ENCODE results near the gene SLC25A36. TPM values are rescaled to one million over a fixed set of nuclear protein-coding genes. Genes with fewer than 3 reads are reported as not detected.

Gene SLC25A36
- total and polyA plus RNA-seq, 2 donors (not counting 3 experiments of a cell fraction or from before 2014, with no cell fraction given) = 17.7 to 38.8 TPM

DNA sequence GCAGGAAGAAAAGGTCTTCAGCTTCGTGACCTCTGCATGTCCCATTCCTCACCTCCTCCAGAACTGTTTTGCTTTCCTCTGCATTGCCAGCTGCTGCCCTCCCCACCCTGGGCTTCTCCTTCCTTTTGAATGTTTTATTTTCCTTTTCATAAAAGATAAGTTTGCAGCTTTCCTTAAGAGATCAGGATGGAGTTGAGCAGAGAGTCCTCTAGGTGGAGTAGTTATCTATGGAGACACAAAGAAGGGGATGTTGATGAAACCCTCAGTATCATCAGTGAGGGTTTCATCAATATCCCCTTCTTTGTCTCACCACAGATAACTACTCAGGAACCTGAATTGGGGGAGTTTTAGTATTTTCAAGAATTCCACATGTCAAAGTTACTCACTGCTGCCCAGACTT is 19.0 kb upstream of the SLC25A36 start:
- Histone ChIP-seq H3K4me2 (ENCODE audit: insufficient read depth, low read length) (no peak overlapping the region), H3K9ac (replicated peaks; ENCODE audit: extremely low read depth, insufficient read depth, low read length) (no peak overlapping the region), H3K9me1 (replicated peaks; ENCODE audit: control insufficient read depth, extremely low read depth, insufficient read depth, low read length) (no peaks in the 10 kb centered on the region), H3K27ac (ENCODE audit: insufficient read depth, low read depth, low read length) (no peak overlapping the region), H4K20me1 (replicated peaks; ENCODE audit: control insufficient read depth, extremely low read depth, insufficient read depth, low read length) (no peaks in the 10 kb centered on the region), H3K9me3 (replicated peaks; ENCODE audit: control insufficient read depth, insufficient read depth, low read length) (no peaks in the 10 kb centered on the region), H3K4me1 (ENCODE audit: control insufficient read depth, extremely low read depth, insufficient read depth, low read length) (no peaks in the 10 kb centered on the region), H3K36me3 (ENCODE audit: control insufficient read depth in 2 of 2, extremely low read depth in 1 of 2, insufficient read depth in 2 of 2, low read length in 2 of 2) (no peaks in the 10 kb centered on the region), H3K4me3 (replicated peaks in 1 of 3; ENCODE audit: insufficient read depth in 1 of 3, low read depth in 1 of 3, low read length in 3 of 3) (no peak overlapping the region), H3K79me2 (ENCODE audit: control insufficient read depth, insufficient read depth, low read length) (no peaks in the 10 kb centered on the region), H3K27me3 (ENCODE audit: control insufficient read depth in 2 of 2, insufficient read depth in 2 of 2, low read length in 2 of 2) (peaks cover 0 to 6% of the 10 kb centered on the region in 2 experiments), H2AFZ (ENCODE audit: low read depth, low read length) (no peak overlapping the region)
- TF ChIP-seq EZH2 (IDR thresholded peaks at IDR 0.05; ENCODE audit: borderline replicate concordance, low read depth, low read length, severe bottlenecking) (no peak), POLR2AphosphoS5 (IDR thresholded peaks at IDR 0.05; ENCODE audit: insufficient read depth, low read depth, low read length) (no peak)
- TF ChIP-seq, protein P1, sequence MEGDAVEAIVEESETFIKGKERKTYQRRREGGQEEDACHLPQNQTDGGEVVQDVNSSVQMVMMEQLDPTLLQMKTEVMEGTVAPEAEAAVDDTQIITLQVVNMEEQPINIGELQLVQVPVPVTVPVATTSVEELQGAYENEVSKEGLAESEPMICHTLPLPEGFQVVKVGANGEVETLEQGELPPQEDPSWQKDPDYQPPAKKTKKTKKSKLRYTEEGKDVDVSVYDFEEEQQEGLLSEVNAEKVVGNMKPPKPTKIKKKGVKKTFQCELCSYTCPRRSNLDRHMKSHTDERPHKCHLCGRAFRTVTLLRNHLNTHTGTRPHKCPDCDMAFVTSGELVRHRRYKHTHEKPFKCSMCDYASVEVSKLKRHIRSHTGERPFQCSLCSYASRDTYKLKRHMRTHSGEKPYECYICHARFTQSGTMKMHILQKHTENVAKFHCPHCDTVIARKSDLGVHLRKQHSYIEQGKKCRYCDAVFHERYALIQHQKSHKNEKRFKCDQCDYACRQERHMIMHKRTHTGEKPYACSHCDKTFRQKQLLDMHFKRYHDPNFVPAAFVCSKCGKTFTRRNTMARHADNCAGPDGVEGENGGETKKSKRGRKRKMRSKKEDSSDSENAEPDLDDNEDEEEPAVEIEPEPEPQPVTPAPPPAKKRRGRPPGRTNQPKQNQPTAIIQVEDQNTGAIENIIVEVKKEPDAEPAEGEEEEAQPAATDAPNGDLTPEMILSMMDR (IDR thresholded peaks at IDR 0.05; ENCODE audit: extremely low read depth in 1 of 2, insufficient read depth in 1 of 2, low read depth in 1 of 2, low read length in 2 of 2) = peak in 1 of 2 donors; percentile 24
- intact Hi-C loops (cut with micrococcal nuclease) = loop anchor here (2.0 kb wide), 1 partner anchor 184 kb away; no protein-coding TSS in a partner anchor
- BruUV-seq (replicated peaks) = no TSS peak
- dilution Hi-C loops (cut with MboI; ENCODE audit: extremely low pct_ligation_motif_present, low sequenced_read_pairs) = no loop called here
- FAIRE-seq (no peak), DNase-seq (ENCODE audit: low read depth, low spot score) (peak; percentile 11)
- ChIA-PET CTCF (interaction anchor here (0.6 to 2.3 kb wide), 10 partner anchors 11 to 270 kb away, joined by 3 to 20 read pairs (median 4); no protein-coding TSS in a partner anchor), POLR2A (no interaction called here)

DNA sequence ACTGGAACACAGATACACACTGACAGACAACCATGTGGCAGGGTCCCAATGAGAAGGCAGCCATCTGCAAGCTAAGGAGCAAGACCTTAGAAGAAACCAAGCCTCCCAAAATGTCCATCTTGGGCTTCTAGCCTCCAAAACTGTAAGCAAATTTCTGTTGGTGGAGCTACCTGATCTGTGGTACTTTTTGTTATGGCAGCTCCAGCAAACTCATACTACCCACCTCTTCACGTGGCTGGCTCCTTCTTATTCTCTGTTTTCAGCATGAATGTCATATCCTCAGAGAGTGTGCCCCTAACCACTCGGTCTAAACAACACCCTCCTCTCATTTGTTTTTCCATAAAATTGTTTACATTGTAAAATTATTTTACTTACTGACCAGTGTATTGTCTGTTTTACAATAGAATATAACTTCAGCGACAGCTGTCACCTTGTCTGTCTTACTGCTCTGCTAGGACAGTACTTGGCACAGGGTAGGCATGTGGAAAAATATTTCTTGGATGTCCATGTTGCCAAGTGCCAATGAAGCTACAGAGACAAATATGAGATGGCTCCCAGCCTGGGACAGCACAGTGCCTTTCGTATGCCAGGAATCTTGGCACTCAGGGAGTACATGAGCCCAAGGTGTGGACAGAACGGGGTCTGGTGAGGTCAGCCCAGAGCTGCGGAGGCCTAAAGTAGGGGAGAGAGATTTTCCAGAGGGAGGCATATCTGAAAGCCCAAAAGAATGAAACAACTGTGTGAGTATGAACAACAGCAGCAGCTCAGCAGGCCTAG is 17.4 kb upstream of the SLC25A36 start:
- Histone ChIP-seq H3K4me2 (ENCODE audit: insufficient read depth, low read length) (no peak overlapping the region), H3K4me1 (ENCODE audit: control insufficient read depth, extremely low read depth, insufficient read depth, low read length) (no peaks in the 10 kb centered on the region), H2AFZ (ENCODE audit: low read depth, low read length) (no peak overlapping the region), H3K4me3 (replicated peaks in 1 of 3; ENCODE audit: insufficient read depth in 1 of 3, low read depth in 1 of 3, low read length in 3 of 3) (no peak overlapping the region), H3K9ac (replicated peaks; ENCODE audit: extremely low read depth, insufficient read depth, low read length) (no peak overlapping the region), H4K20me1 (replicated peaks; ENCODE audit: control insufficient read depth, extremely low read depth, insufficient read depth, low read length) (no peaks in the 10 kb centered on the region), H3K36me3 (ENCODE audit: control insufficient read depth in 2 of 2, extremely low read depth in 1 of 2, insufficient read depth in 2 of 2, low read length in 2 of 2) (no peaks in the 10 kb centered on the region), H3K79me2 (ENCODE audit: control insufficient read depth, insufficient read depth, low read length) (no peaks in the 10 kb centered on the region), H3K27me3 (ENCODE audit: control insufficient read depth in 2 of 2, insufficient read depth in 2 of 2, low read length in 2 of 2) (peaks cover 0 to 9% of the 10 kb centered on the region in 2 experiments), H3K9me3 (replicated peaks; ENCODE audit: control insufficient read depth, insufficient read depth, low read length) (no peaks in the 10 kb centered on the region), H3K9me1 (replicated peaks; ENCODE audit: control insufficient read depth, extremely low read depth, insufficient read depth, low read length) (no peaks in the 10 kb centered on the region), H3K27ac (ENCODE audit: insufficient read depth, low read depth, low read length) (no peak overlapping the region)
- dilution Hi-C loops (cut with MboI; ENCODE audit: extremely low pct_ligation_motif_present, low sequenced_read_pairs) (no loop called here), intact Hi-C loops (cut with micrococcal nuclease) (no loop called here)
- no TSS peak for BruUV-seq (replicated peaks)
- FAIRE-seq = no peak
- TF ChIP-seq JUN (IDR thresholded peaks at IDR 0.05; ENCODE audit: borderline replicate concordance, insufficient read depth, insufficient read length, low read depth) (no peak), POLR2AphosphoS5 (IDR thresholded peaks at IDR 0.05; ENCODE audit: insufficient read depth, low read depth, low read length) (no peak), MYC (IDR thresholded peaks at IDR 0.05; ENCODE audit: low read depth, low read length) (no peak), POLR2A (IDR thresholded peaks at IDR 0.05; ENCODE audit: low read depth, low read length) (no peak)
- ChIA-PET POLR2A (no interaction called here), CTCF (no interaction called here)
- DNase-seq (ENCODE audit: low read depth, low spot score) = no peak

All from endothelial cell of umbilical vein (primary cell).